ENCODE measurements around the gene ERO1B.

DNA sequence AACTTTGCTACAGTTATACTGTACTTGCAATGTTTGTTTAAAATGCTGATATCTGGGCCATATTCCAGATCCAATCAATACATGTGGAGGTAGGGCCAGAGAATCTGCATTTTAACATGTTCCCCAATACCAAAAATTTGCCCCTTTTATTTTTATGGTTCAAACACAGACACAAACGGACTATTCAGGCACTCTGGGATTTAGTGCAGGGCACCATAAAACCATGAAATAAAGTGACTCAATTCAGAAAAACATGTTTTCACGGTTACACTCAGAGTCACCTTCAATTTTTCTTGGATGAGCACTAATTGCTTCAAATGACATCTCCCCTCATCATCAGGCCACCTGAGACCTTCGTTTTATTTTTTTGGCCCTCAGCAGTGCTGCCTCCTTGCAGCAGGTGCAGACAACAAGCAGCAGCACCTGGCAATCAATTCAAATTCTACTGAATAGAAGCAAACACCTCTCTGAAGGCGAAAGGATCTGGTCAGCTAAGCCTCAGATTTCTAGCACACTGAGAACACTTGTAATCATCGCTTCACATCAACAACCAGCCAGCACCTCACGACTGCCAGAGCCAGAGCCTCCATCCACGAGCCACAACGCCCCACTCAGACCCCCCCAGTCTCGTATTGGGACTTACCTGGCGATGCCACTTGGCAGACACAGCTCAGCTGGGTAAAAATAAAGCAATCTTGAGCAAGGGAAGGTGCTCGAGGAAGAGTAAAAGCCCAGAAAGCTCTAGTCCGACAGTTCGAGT, 1.1 kb downstream of the ERO1B start:
- TF ChIP-seq EZH2 (IDR thresholded peaks at IDR 0.05) (no peak), POLR2AphosphoS5 (IDR thresholded peaks at IDR 0.05; ENCODE audit: borderline replicate concordance, low read depth, low read length) (no peak), FOXP2 (optimal IDR thresholded peaks at IDR 0.05; ENCODE audit: control extremely low read depth, extremely low read length, insufficient read depth) (no peak)

All from SK-N-MC (cell line).